ENCODE measurements around the gene PRKAG2. TPM values are rescaled to one million over a fixed set of nuclear protein-coding genes. Genes with fewer than 3 reads are reported as not detected.

PRKAG2 gene
- total RNA-seq, 4 donors from 2014 or later: 7.5 to 14.3 (median 12.2) TPM

GRCh38 chr7:151867912-151868311, 9.0 kb downstream of the PRKAG2 start:
- intact Hi-C loops (cut with DNase I; ENCODE audit: low total_unique reads): no loop called here

GRCh38 chr7:151866761-151867655, 9.9 kb downstream of the PRKAG2 start:
- TF ChIP-seq POLR2A (IDR thresholded peaks at IDR 0.05) (no peak), CTCF (IDR thresholded peaks at IDR 0.05) (no peak)
- intact Hi-C loops (cut with DNase I; ENCODE audit: low total_unique reads): no loop called here

More at GRCh38 chr7:151867912-151868311, 9.0 kb downstream of the PRKAG2 start:
- no peak overlapping the region for H3K4me3 ChIP-seq (ENCODE audit: low read depth, poor library complexity, severe bottlenecking)
- no peak for DNase-seq (ENCODE audit: low spot score in 2 of 2)
- WGBS, 2 donors: 49 to 59% methylated on average over 6 of the region's 6 CpGs
- no peak for TF ChIP-seq CTCF (IDR thresholded peaks at IDR 0.05)

GRCh38 chr7:151866028-151866427, 10.9 kb downstream of the PRKAG2 start:
- no peak overlapping the region for H3K4me3 ChIP-seq (ENCODE audit: low read depth, poor library complexity, severe bottlenecking)
- intact Hi-C loops (cut with DNase I; ENCODE audit: low total_unique reads): no loop called here
- no peak for TF ChIP-seq POLR2A (IDR thresholded peaks at IDR 0.05)
- WGBS, 2 donors: 91 to 98% methylated on average over 7 of the region's 7 CpGs
- no peak for DNase-seq (ENCODE audit: low spot score in 2 of 2)

More at GRCh38 chr7:151866761-151867655, 9.9 kb downstream of the PRKAG2 start:
- H3K4me3 ChIP-seq (ENCODE audit: low read depth, poor library complexity, severe bottlenecking): no peak overlapping the region
- 85 to 91% methylated on average over 18 of the region's 18 CpGs for WGBS, 2 donors
- DNase-seq (ENCODE audit: low spot score in 2 of 2): no peak

GRCh38 chr7:151865070-151865670, 11.7 kb downstream of the PRKAG2 start:
- no peak for DNase-seq (ENCODE audit: low spot score in 2 of 2)

GRCh38 chr7:151864561-151864960, 12.4 kb downstream of the PRKAG2 start:
- WGBS, 2 donors: 89 to 93% methylated on average over 6 of the region's 6 CpGs
- H3K4me3 ChIP-seq (ENCODE audit: low read depth, poor library complexity, severe bottlenecking): no peak overlapping the region
- TF ChIP-seq CTCF (IDR thresholded peaks at IDR 0.05) (no peak), POLR2A (IDR thresholded peaks at IDR 0.05) (no peak)
- no peak for DNase-seq (ENCODE audit: low spot score in 2 of 2)
- intact Hi-C loops (cut with DNase I; ENCODE audit: low total_unique reads): no loop called here

More at GRCh38 chr7:151865070-151865670, 11.7 kb downstream of the PRKAG2 start:
- 83 to 89% methylated on average over 11 to 12 of the region's 16 CpGs for WGBS, 2 donors
- intact Hi-C loops (cut with DNase I; ENCODE audit: low total_unique reads): no loop called here
- no peak for TF ChIP-seq POLR2A (IDR thresholded peaks at IDR 0.05)
- TF ChIP-seq CTCF (IDR thresholded peaks at IDR 0.05): no peak
- H3K4me3 ChIP-seq (ENCODE audit: low read depth, poor library complexity, severe bottlenecking): no peak overlapping the region

GRCh38 chr7:151864081-151864480, 12.8 kb downstream of the PRKAG2 start:
- WGBS, 2 donors: 79 to 80% methylated on average over 10 of the region's 10 CpGs
- H3K4me3 ChIP-seq (ENCODE audit: low read depth, poor library complexity, severe bottlenecking): no peak overlapping the region
- TF ChIP-seq CTCF (IDR thresholded peaks at IDR 0.05) (no peak), POLR2A (IDR thresholded peaks at IDR 0.05) (no peak)
- intact Hi-C loops (cut with DNase I; ENCODE audit: low total_unique reads): no loop called here
- DNase-seq (ENCODE audit: low spot score in 2 of 2): no peak

All from lower leg skin (tissue), 4 donors.